Trophoblast cell (in vitro differentiated cells and primary cell): ENCODE results near the gene TSPAN9.

ENCODE experiments used
- DNase-seq, 2 donors: peaks; one replicate each; pipeline ENCODE4 v3.0.0-alpha.2; 2016
- H2AFZ ChIP-seq: 2 replicates; pipeline ENCODE4 v1.6.1; 2013; ENCODE audit warnings: low read length, moderate library complexity, mild to moderate bottlenecking; ENCODE audit not compliant: insufficient read depth, poor library complexity
- H2AK5ac ChIP-seq: 2 replicates; pipeline ENCODE4 v1.6.1; 2013; ENCODE audit warnings: mild to moderate bottlenecking, low read length
- H2BK120ac ChIP-seq: 2 replicates; pipeline ENCODE4 v1.6.1; 2013; ENCODE audit warnings: low read length, mild to moderate bottlenecking, moderate library complexity; ENCODE audit not compliant: insufficient read depth, poor library complexity
- H2BK12ac ChIP-seq: 2 replicates; pipeline ENCODE4 v1.6.1; 2013; ENCODE audit warnings: mild to moderate bottlenecking, low read length, moderate library complexity
- H2BK5ac ChIP-seq: 2 replicates; pipeline ENCODE4 v1.6.1; 2013; ENCODE audit warnings: low read length, low read depth, moderate library complexity, mild to moderate bottlenecking; ENCODE audit not compliant: poor library complexity
- H3K14ac ChIP-seq: 2 replicates; pipeline ENCODE4 v1.6.1; 2013; ENCODE audit warnings: mild to moderate bottlenecking, low read length
- H3K18ac ChIP-seq: 2 replicates; pipeline ENCODE4 v1.6.1; 2013; ENCODE audit warnings: mild to moderate bottlenecking, low read length
- H3K23ac ChIP-seq: 2 replicates; pipeline ENCODE4 v1.6.1; 2013; ENCODE audit warnings: low read length
- H3K27ac ChIP-seq: 2 replicates; pipeline ENCODE4 v1.5.1; 2013; ENCODE audit warnings: low read depth, mild to moderate bottlenecking, inconsistent platforms, low read length, moderate library complexity
- H3K27me3 ChIP-seq: 2 replicates; pipeline ENCODE4 v1.6.1; 2013; ENCODE audit warnings: inconsistent platforms, mild to moderate bottlenecking, low read length, moderate library complexity; ENCODE audit not compliant: insufficient read depth
- H3K36me3 ChIP-seq, 2 experiments: 1 replicate in 1 of 2; 2 replicates in 1 of 2; pipeline ENCODE4 v1.6.1; 2013; ENCODE audit warnings: low read length in 2 of 2, mild to moderate bottlenecking in 2 of 2, moderate library complexity in 1 of 2; ENCODE audit not compliant: insufficient read depth in 2 of 2, control insufficient read depth in 1 of 2
- H3K4ac ChIP-seq: 2 replicates; pipeline ENCODE4 v1.6.1; 2013; ENCODE audit warnings: low read depth, mild to moderate bottlenecking, low read length, moderate library complexity
- H3K4me1 ChIP-seq, 2 experiments: 1 replicate in 1 of 2; 2 replicates in 1 of 2; pipeline ENCODE4 v1.6.1; 2013; ENCODE audit warnings: low read length in 2 of 2, mild to moderate bottlenecking in 2 of 2, moderate library complexity in 1 of 2; ENCODE audit not compliant: insufficient read depth in 2 of 2, control insufficient read depth in 1 of 2
- H3K4me2 ChIP-seq: 2 replicates; pipeline ENCODE4 v1.6.1; 2013; ENCODE audit warnings: inconsistent platforms, mild to moderate bottlenecking, low read length, moderate library complexity
- H3K4me3 ChIP-seq: 2 replicates; pipeline ENCODE4 v1.5.1; 2013; ENCODE audit warnings: mild to moderate bottlenecking, low read depth, low read length, inconsistent platforms
- H3K79me1 ChIP-seq: one replicate; pipeline ENCODE4 v1.6.1; 2013; ENCODE audit warnings: low read length
- H3K79me2 ChIP-seq: 2 replicates; pipeline ENCODE4 v1.6.1; 2013; ENCODE audit warnings: low read length, mild to moderate bottlenecking; ENCODE audit not compliant: control insufficient read depth, insufficient read depth, poor library complexity
- H3K9ac ChIP-seq: 2 replicates; pipeline ENCODE4 v1.6.1; 2013; ENCODE audit warnings: mild to moderate bottlenecking, low read length
- H3K9me3 ChIP-seq: 2 replicates; pipeline ENCODE4 v1.6.1; 2013; ENCODE audit warnings: low read depth, mild to moderate bottlenecking, control low read depth, inconsistent platforms, low read length; ENCODE audit not compliant: insufficient read depth
- H4K12ac ChIP-seq: 2 replicates; pipeline ENCODE4 v1.6.1; 2013; ENCODE audit warnings: low read depth, mild to moderate bottlenecking, low read length, moderate library complexity
- H4K8ac ChIP-seq: 2 replicates; pipeline ENCODE4 v1.6.1; 2013; ENCODE audit warnings: low read depth, mild to moderate bottlenecking, low read length, moderate library complexity
- H4K91ac ChIP-seq: one replicate; pipeline ENCODE4 v1.6.1; 2013; ENCODE audit warnings: low read depth, mild to moderate bottlenecking, low read length, moderate library complexity
- WGBS: extraction: QIAGEN DNeasy Blood & Tissue Kit; methylation state at CpG from one replicate; pipeline ENCODE4 v1.1.7; 2013; ENCODE audit warnings: missing lambda C conversion rate; ENCODE audit not compliant: insufficient read length, insufficient coverage; ENCODE audit errors: extremely low coverage; 5-methylcytosine and 5-hydroxymethylcytosine counted together

TSPAN9 gene

DNA sequence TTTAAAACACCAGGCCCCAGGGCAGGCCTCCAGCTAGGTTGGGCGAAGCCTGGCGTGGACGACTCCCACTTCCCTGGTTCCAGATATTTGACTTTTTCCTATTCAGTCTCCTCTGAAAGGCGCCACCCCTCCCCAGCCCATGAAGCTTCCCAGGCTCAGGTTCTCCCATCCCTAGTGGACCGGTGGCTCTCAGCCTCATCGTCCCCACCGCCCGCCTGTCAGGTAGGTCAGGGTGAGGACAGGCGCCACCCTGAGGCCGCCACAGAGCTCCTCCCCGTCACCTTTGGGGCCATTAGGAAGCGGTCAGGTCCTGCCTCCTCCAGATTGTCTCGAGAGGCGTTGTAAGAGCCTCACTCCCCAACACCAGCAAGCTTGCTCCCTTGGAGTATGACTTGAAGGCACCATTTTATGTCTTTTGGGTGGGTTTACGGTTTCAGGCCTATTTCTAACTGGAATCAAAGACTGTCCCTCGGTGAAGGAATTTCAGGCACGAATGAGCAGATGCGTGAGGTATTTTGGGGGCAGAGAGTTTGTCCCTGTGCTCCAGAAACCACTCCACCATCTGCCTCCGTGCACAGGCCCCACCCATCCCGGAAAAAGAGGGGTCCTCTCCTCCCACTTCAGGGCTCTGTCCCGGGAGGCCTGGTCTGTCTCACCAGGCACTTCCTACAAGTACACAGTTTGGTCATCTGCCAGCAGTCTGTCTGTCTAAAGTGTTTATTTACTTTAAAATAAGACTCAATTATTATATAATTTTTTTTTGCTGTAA is 55.6 kb downstream of the TSPAN9 start:
- Histone ChIP-seq H3K9me3 (peaks cover 3% of the 10 kb centered on the region), H3K4me2 (no peak overlapping the region), H3K4me1 (peaks cover 0 to 6% of the 10 kb centered on the region in 2 experiments), H3K79me1 (no peaks in the 10 kb centered on the region), H2BK5ac (no peak overlapping the region), H3K14ac (no peak overlapping the region), H3K4ac (no peak overlapping the region), H3K27ac (no peak overlapping the region), H2BK12ac (no peak overlapping the region), H3K18ac (no peak overlapping the region), H3K9ac (no peak overlapping the region), H4K8ac (no peak overlapping the region), H4K91ac (no peak overlapping the region), H3K36me3 (no peaks in the 10 kb centered on the region), H3K79me2 (no peaks in the 10 kb centered on the region), H4K12ac (no peak overlapping the region), H3K4me3 (no peak overlapping the region), H2AFZ (no peak overlapping the region), H2AK5ac (no peak overlapping the region), H2BK120ac (no peak overlapping the region), H3K27me3 (no peaks in the 10 kb centered on the region), H3K23ac (no peak overlapping the region)
- WGBS = no CpG with 5 or more reads among the region's 21 CpGs
- DNase-seq = peak in 1 of 2 donors; percentile 20

DNA sequence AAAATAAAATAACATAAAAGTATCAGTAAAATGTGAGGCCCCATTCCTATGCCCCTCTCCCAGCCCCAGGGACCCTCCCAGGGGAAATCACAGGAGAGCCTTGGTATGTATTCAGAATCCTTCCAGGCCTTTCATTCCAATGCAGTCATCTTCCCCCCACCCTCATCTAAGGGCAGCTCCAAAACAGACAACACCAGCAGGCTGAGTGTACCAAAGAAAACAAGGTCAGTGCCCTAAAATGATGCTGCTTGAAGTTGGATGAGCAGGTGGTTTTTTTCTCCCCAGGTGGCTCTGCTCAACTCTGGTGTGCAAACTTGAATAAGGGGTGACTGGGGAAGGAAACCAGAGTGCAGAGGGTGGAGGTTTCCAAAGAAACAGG is 56.2 kb downstream of the TSPAN9 start:
- Histone ChIP-seq H4K12ac (no peak overlapping the region), H2AK5ac (no peak overlapping the region), H4K8ac (no peak overlapping the region), H2BK5ac (no peak overlapping the region), H2AFZ (no peak overlapping the region), H3K9me3 (peaks cover 3% of the 10 kb centered on the region), H2BK12ac (no peak overlapping the region), H3K4me1 (peaks cover 0 to 6% of the 10 kb centered on the region in 2 experiments), H3K18ac (no peak overlapping the region), H3K27ac (no peak overlapping the region), H3K4me2 (no peak overlapping the region), H3K4me3 (no peak overlapping the region), H3K23ac (no peak overlapping the region), H4K91ac (no peak overlapping the region), H2BK120ac (no peak overlapping the region), H3K4ac (no peak overlapping the region), H3K79me2 (no peaks in the 10 kb centered on the region), H3K36me3 (no peaks in the 10 kb centered on the region), H3K14ac (no peak overlapping the region), H3K27me3 (no peaks in the 10 kb centered on the region), H3K79me1 (no peaks in the 10 kb centered on the region), H3K9ac (no peak overlapping the region)
- no peak for DNase-seq

DNA sequence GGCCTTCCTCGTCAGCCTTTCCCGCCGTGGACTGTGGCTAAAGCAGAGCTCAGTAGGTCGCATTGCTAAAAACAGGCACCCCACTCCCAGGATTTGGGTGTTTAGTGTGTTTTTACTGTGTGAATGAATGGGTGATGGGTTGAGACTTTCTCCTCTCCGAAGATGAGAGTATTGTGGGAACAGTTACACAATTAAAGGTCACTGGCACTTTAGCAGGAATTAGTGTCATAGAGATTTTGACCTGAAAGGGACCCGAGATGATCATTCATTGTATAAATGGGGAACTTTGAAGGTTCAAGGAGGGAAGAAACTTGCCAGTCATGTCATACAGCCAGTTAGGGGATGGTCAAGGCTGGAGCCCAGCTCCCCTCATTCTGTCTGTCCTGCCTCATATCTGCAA is 56.9 kb downstream of the TSPAN9 start:
- Histone ChIP-seq H3K4ac (no peak overlapping the region), H3K27ac (no peak overlapping the region), H3K36me3 (no peaks in the 10 kb centered on the region), H4K12ac (no peak overlapping the region), H2BK5ac (no peak overlapping the region), H4K8ac (no peak overlapping the region), H3K14ac (no peak overlapping the region), H3K79me1 (no peaks in the 10 kb centered on the region), H3K9ac (no peak overlapping the region), H2BK12ac (no peak overlapping the region), H3K9me3 (peaks cover 3% of the 10 kb centered on the region), H2AFZ (no peak overlapping the region), H3K23ac (no peak overlapping the region), H2AK5ac (no peak overlapping the region), H3K27me3 (no peaks in the 10 kb centered on the region), H3K4me3 (no peak overlapping the region), H3K4me1 (peaks cover 0 to 6% of the 10 kb centered on the region in 2 experiments), H3K79me2 (no peaks in the 10 kb centered on the region), H3K18ac (no peak overlapping the region), H3K4me2 (no peak overlapping the region), H2BK120ac (no peak overlapping the region), H4K91ac (no peak overlapping the region)
- no CpG with 5 or more reads among the region's 6 CpGs for WGBS
- no peak for DNase-seq

DNA sequence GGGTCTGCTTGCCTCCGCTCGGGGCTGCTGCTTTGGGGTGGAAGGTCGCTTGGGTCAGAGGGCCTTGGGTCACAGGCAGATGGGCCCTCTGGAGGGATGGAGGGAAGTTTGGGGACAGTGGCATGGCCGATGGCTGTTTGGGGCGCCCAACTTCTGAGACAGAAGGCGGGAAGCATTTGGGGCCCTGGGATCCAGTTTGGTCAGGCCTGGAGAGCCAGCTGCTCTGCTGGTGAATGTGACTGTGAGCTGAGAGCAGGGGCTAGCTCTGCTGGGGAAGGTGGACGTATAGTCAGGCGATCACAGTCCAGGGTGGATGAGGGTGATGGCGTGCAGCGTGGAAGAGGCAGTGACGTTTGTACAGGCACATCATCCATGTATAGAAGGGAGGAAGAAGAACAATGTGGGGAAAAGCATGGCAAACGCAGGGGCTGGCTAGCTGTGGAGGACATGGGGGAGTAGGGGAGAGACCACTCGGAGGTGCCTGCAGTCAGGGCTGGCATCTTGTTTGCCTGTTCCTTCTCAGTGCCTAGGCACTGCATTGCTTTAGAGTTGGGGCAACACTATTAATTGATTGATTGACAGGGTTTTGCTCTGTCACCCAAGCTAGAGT is 57.5 kb downstream of the TSPAN9 start:
- no peak overlapping the region for H4K12ac ChIP-seq
- DNase-seq = no peak
- no peak overlapping the region for H4K91ac ChIP-seq
- no peak overlapping the region for H2BK120ac ChIP-seq
- H3K4me2 ChIP-seq = no peak overlapping the region
- H3K23ac ChIP-seq = no peak overlapping the region
- no peak overlapping the region for H3K18ac ChIP-seq
- H3K27me3 ChIP-seq = no peaks in the 10 kb centered on the region
- no peak overlapping the region for H3K4ac ChIP-seq
- H2AFZ ChIP-seq = no peak overlapping the region
- H3K9ac ChIP-seq = peak overlapping the region; percentile 61
- no CpG with 5 or more reads among the region's 13 CpGs for WGBS
- H4K8ac ChIP-seq = no peak overlapping the region
- H3K9me3 ChIP-seq = peaks cover 3% of the 10 kb centered on the region
- no peak overlapping the region for H2AK5ac ChIP-seq
- H3K79me1 ChIP-seq = no peaks in the 10 kb centered on the region
- no peak overlapping the region for H3K27ac ChIP-seq
- H2BK5ac ChIP-seq = no peak overlapping the region
- no peaks in the 10 kb centered on the region for H3K36me3 ChIP-seq
- H3K4me1 ChIP-seq = peaks cover 0 to 6% of the 10 kb centered on the region in 2 experiments
- H3K79me2 ChIP-seq = no peaks in the 10 kb centered on the region
- H2BK12ac ChIP-seq = no peak overlapping the region
- no peak overlapping the region for H3K4me3 ChIP-seq
- no peak overlapping the region for H3K14ac ChIP-seq
